Mesendoderm (in vitro differentiated cells): ENCODE measurements around the gene PCDH15.

ENCODE experiments used
- DNase-seq: peaks from one replicate; pipeline ENCODE4 v3.0.0; 2013
- H2AK5ac ChIP-seq: 2 replicates; pipeline ENCODE4 v1.6.1; 2013; ENCODE audit warnings: low read length, inconsistent platforms
- H2BK120ac ChIP-seq: 2 replicates; pipeline ENCODE4 v1.6.1; 2013; ENCODE audit warnings: low read depth, mild to moderate bottlenecking, low read length, moderate library complexity, mixed read lengths
- H2BK15ac ChIP-seq: replicated peaks from 2 replicates; pipeline ENCODE4 v1.6.1; 2013; ENCODE audit warnings: low read depth, mild to moderate bottlenecking, moderate library complexity
- H2BK5ac ChIP-seq: 2 replicates; pipeline ENCODE4 v1.6.1; 2013; ENCODE audit warnings: low read length, inconsistent platforms
- H3K18ac ChIP-seq: 2 replicates; pipeline ENCODE4 v1.6.1; 2013; ENCODE audit warnings: mild to moderate bottlenecking, low read length, mixed read lengths
- H3K23ac ChIP-seq: one replicate; pipeline ENCODE4 v1.6.1; 2013; ENCODE audit warnings: low read length
- H3K27ac ChIP-seq: 2 replicates; pipeline ENCODE4 v1.5.1; 2013; ENCODE audit warnings: low read depth, mild to moderate bottlenecking, inconsistent platforms, low read length, moderate library complexity
- H3K27me3 ChIP-seq: 2 replicates; pipeline ENCODE4 v1.6.1; 2013; ENCODE audit warnings: low read length, control low read depth, mild to moderate bottlenecking, inconsistent platforms; ENCODE audit not compliant: insufficient read depth, poor library complexity
- H3K36me3 ChIP-seq: 2 replicates; pipeline ENCODE4 v1.6.1; 2013; ENCODE audit warnings: low read length, inconsistent platforms; ENCODE audit not compliant: control insufficient read depth, insufficient read depth
- H3K4ac ChIP-seq: one replicate; pipeline ENCODE4 v1.6.1; 2013; ENCODE audit warnings: low read depth, mild to moderate bottlenecking, low read length, moderate library complexity
- H3K4me1 ChIP-seq: 2 replicates; pipeline ENCODE4 v1.6.1; 2013; ENCODE audit warnings: low read depth, low read length, inconsistent platforms; ENCODE audit not compliant: control insufficient read depth
- H3K4me2 ChIP-seq: 2 replicates; pipeline ENCODE4 v1.6.1; 2013; ENCODE audit warnings: low read length
- H3K4me3 ChIP-seq: 2 replicates; pipeline ENCODE4 v1.5.1; 2013; ENCODE audit warnings: mild to moderate bottlenecking, low read length
- H3K56ac ChIP-seq: one replicate; pipeline ENCODE4 v1.6.1; 2013; ENCODE audit warnings: low read length
- H3K79me1 ChIP-seq: 2 replicates; pipeline ENCODE4 v1.6.1; 2013; ENCODE audit warnings: low read length, inconsistent platforms
- H3K79me2 ChIP-seq: 2 replicates; pipeline ENCODE4 v1.6.1; 2013; ENCODE audit warnings: mild to moderate bottlenecking, low read length; ENCODE audit not compliant: control insufficient read depth, insufficient read depth
- H3K9ac ChIP-seq: 2 replicates; pipeline ENCODE4 v1.6.1; 2013; ENCODE audit warnings: low read length, inconsistent platforms
- H4K5ac ChIP-seq: one replicate; pipeline ENCODE4 v1.6.1; 2013; ENCODE audit warnings: low read length
- H4K8ac ChIP-seq: one replicate; pipeline ENCODE4 v1.6.1; 2013; ENCODE audit warnings: low read depth, mild to moderate bottlenecking, control low read depth, low read length, moderate library complexity
- WGBS: extraction: QIAGEN DNeasy Blood & Tissue Kit; methylation state at CpG from one replicate; pipeline ENCODE4 v1.1.7; 2013; ENCODE audit warnings: low lambda C conversion rate, missing lambda C conversion rate; ENCODE audit not compliant: insufficient coverage; ENCODE audit errors: extremely low coverage; 5-methylcytosine and 5-hydroxymethylcytosine counted together

Gene PCDH15

DNA sequence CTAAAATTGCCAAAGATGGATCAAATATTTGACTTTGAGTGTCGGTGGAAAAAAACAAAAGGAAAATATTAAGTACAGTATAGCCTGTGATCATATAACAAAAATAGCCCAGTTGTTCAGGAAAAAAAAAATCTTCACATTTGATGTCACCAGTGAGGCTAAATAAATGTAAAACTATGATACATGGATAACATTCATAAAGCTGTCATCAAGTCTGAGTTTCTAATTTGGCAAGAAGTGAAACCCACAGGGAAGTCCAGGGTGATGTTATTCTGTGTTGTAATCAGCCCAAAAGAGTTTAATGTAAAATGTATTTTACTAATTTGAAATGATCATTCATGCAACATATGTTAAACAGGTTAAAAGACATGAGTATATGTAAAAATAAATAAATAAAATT, 908.0 kb downstream of the PCDH15 start:
- no peak overlapping the region for H2BK15ac ChIP-seq
- no peak overlapping the region for H3K9ac ChIP-seq
- no peak overlapping the region for H3K4me3 ChIP-seq
- H3K36me3 ChIP-seq = no peaks in the 10 kb centered on the region
- no peak overlapping the region for H3K4ac ChIP-seq
- H2AK5ac ChIP-seq = no peak overlapping the region
- H3K79me2 ChIP-seq = no peaks in the 10 kb centered on the region
- no peak overlapping the region for H4K8ac ChIP-seq
- H3K23ac ChIP-seq = no peak overlapping the region
- H3K4me2 ChIP-seq = no peak overlapping the region
- H3K56ac ChIP-seq = no peak overlapping the region
- no peak overlapping the region for H3K27ac ChIP-seq
- H3K27me3 ChIP-seq = no peaks in the 10 kb centered on the region
- H4K5ac ChIP-seq = no peak overlapping the region
- no peak overlapping the region for H2BK120ac ChIP-seq
- no peak for DNase-seq
- H3K4me1 ChIP-seq = no peaks in the 10 kb centered on the region
- no CpG with 5 or more reads among the region's 1 CpG for WGBS
- H2BK5ac ChIP-seq = no peak overlapping the region
- no peaks in the 10 kb centered on the region for H3K79me1 ChIP-seq
- H3K18ac ChIP-seq = no peak overlapping the region

DNA sequence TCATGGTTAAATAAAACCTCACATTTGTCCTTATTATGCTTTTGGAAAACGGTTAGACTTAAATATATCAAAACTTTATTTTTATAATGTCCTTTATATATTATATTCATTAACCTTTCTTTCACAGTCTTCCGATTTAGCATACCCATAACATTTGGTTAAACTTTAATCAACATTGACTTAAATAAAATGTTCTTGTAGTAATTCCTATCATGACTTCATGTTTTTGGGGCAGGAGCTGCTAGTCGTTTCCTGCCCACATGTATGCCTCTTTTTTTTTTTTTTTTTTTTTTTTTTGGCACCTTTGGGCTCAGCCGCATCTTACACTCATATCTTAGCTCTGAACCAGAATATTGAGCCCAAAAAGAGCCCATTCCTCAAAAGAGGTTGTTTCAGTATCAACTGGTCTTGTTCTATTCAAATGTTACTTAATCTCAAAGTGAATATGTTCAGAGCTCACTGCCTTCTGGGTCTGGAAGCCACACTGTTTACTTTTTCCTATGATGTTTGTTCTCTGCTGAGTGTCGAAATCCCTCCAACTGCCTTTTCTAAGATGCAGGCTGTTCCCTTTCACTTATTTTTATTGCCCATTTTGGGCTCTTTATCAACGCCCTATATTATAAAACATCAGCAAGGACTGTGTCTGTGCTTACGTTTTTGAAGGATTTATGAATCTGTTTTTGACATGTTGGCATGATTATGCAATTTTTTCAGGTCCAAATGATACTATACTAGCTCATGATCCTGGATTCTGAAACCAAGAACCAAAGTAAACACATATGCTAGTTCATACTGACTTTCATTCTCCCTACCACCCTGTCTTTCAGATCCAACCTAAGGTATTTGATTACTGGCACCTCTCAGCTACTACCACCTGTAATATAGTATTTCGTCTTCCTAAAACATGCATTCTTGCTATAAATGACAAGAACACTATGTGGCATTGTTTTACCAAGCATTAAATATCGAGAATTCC, 914.4 kb downstream of the PCDH15 start:
- Histone ChIP-seq H3K18ac (no peak overlapping the region), H3K36me3 (no peaks in the 10 kb centered on the region), H2BK120ac (no peak overlapping the region), H2AK5ac (no peak overlapping the region), H3K79me2 (no peaks in the 10 kb centered on the region), H2BK5ac (no peak overlapping the region), H3K4me2 (no peak overlapping the region), H2BK15ac (no peak overlapping the region), H3K23ac (no peak overlapping the region), H3K9ac (no peak overlapping the region), H3K56ac (no peak overlapping the region), H3K4ac (no peak overlapping the region), H3K27ac (no peak overlapping the region), H3K27me3 (no peaks in the 10 kb centered on the region), H4K8ac (no peak overlapping the region), H3K4me3 (no peak overlapping the region), H3K4me1 (no peaks in the 10 kb centered on the region), H3K79me1 (no peaks in the 10 kb centered on the region), H4K5ac (no peak overlapping the region)
- no peak for DNase-seq
- 100% methylated on average over 1 of the region's 9 CpGs for WGBS

DNA sequence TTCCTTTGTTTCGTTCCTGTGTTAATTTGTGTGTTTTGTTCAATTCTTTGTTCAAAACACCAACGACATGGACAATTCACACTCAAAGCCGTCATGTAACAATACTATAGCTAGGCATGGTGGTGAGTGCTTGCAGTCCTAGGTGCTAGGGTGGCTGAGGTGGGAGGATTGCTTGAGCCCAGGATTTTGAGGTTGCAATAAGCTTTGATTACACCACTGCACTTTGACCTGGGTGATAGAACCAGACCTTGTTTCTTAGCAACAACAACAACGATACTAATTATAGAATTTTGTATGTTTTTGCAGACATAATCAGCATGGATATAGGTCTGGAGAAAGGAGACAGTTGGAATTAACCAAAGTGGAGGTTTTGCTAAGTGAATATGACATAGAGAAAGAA, 936.2 kb downstream of the PCDH15 start:
- H3K9ac ChIP-seq = no peak overlapping the region
- H2BK5ac ChIP-seq = no peak overlapping the region
- no peak overlapping the region for H3K18ac ChIP-seq
- H3K36me3 ChIP-seq = no peaks in the 10 kb centered on the region
- DNase-seq = no peak
- no CpG with 5 or more reads among the region's 4 CpGs for WGBS
- H3K27me3 ChIP-seq = no peaks in the 10 kb centered on the region
- H4K8ac ChIP-seq = no peak overlapping the region
- no peak overlapping the region for H2BK120ac ChIP-seq
- H3K56ac ChIP-seq = no peak overlapping the region
- no peak overlapping the region for H4K5ac ChIP-seq
- no peak overlapping the region for H3K23ac ChIP-seq
- H3K79me2 ChIP-seq = no peaks in the 10 kb centered on the region
- H3K27ac ChIP-seq = no peak overlapping the region
- no peaks in the 10 kb centered on the region for H3K79me1 ChIP-seq
- H3K4me1 ChIP-seq = no peaks in the 10 kb centered on the region
- H3K4ac ChIP-seq = peak overlapping the region; percentile 70
- no peak overlapping the region for H2BK15ac ChIP-seq
- no peak overlapping the region for H3K4me2 ChIP-seq
- H3K4me3 ChIP-seq = no peak overlapping the region
- no peak overlapping the region for H2AK5ac ChIP-seq

DNA sequence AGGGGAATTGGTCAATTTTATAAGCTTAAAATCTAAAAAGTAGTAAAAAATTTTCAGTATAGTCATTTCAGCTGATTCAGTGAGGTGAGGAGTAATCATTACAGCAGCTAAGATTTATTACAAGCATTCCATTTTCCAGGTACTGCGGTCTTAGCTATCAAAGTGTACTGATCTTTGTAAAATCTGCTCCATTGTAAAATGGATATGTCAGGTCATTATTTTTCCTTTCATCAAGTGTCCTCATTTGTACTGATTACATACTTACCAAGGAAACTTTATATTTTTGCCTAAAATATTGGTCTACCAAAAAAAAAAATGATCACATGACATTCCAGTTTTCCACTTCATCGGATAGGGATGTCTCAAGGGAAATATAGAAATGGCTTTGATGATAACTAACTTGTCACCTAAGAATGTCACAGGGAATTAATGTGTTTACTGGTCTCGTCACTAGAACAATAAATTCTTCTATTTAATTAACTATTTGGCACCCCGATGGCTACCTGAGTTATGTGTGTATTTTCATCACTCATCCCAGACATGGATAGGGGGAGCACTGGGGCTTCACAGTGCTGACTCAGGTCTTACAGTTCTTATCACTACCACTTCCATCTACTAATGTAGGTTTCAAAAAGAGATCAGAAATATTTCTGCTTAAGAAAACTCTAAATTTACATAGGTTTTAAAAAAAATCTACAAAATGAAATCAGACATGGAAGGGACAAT, 948.4 kb downstream of the PCDH15 start:
- no CpG with 5 or more reads among the region's 4 CpGs for WGBS

DNA sequence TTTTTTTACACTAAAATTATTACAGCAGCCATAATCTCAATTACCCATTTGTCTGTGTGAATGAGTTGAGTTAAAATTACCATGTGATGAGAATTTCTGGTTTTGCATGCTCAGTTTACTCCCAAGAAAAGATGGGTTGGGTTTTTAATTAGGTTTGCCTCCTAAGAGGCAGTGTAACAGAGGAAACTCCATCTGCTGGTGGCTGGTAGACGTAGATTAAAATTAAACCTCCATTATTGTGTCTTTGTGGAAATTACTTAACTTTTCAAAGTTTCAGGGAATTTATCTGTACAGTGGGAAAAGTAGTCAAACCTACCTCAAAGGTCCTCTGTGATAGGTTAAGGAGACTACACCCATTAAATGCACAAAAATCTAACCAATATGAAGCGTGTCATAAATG, 954.2 kb downstream of the PCDH15 start:
- H2BK5ac ChIP-seq = no peak overlapping the region
- H3K9ac ChIP-seq = no peak overlapping the region
- no peak overlapping the region for H4K5ac ChIP-seq
- H3K56ac ChIP-seq = no peak overlapping the region
- H3K36me3 ChIP-seq = no peaks in the 10 kb centered on the region
- H3K4me2 ChIP-seq = no peak overlapping the region
- H3K27me3 ChIP-seq = no peaks in the 10 kb centered on the region
- H4K8ac ChIP-seq = no peak overlapping the region
- no CpG with 5 or more reads among the region's 2 CpGs for WGBS
- no peaks in the 10 kb centered on the region for H3K4me1 ChIP-seq
- H2AK5ac ChIP-seq = no peak overlapping the region
- H2BK120ac ChIP-seq = no peak overlapping the region
- no peak overlapping the region for H2BK15ac ChIP-seq
- peak; percentile 19 for DNase-seq
- no peak overlapping the region for H3K4ac ChIP-seq
- no peak overlapping the region for H3K18ac ChIP-seq
- H3K23ac ChIP-seq = no peak overlapping the region
- no peaks in the 10 kb centered on the region for H3K79me2 ChIP-seq
- no peak overlapping the region for H3K27ac ChIP-seq
- H3K79me1 ChIP-seq = no peaks in the 10 kb centered on the region
- no peak overlapping the region for H3K4me3 ChIP-seq

More for the DNA sequence above, 948.4 kb downstream of the PCDH15 start:
- no peak overlapping the region for H2BK5ac ChIP-seq
- no peaks in the 10 kb centered on the region for H3K79me2 ChIP-seq
- H3K36me3 ChIP-seq = no peaks in the 10 kb centered on the region
- no peak overlapping the region for H3K4ac ChIP-seq
- H2BK120ac ChIP-seq = no peak overlapping the region
- H3K9ac ChIP-seq = no peak overlapping the region
- H3K27me3 ChIP-seq = no peaks in the 10 kb centered on the region
- H2BK15ac ChIP-seq = no peak overlapping the region
- no peaks in the 10 kb centered on the region for H3K79me1 ChIP-seq
- no peak overlapping the region for H3K4me3 ChIP-seq
- no peak overlapping the region for H4K8ac ChIP-seq
- no peak overlapping the region for H3K4me2 ChIP-seq
- no peak overlapping the region for H2AK5ac ChIP-seq
- no peak overlapping the region for H3K56ac ChIP-seq
- no peak for DNase-seq
- no peak overlapping the region for H4K5ac ChIP-seq
- H3K27ac ChIP-seq = no peak overlapping the region
- no peaks in the 10 kb centered on the region for H3K4me1 ChIP-seq
- H3K23ac ChIP-seq = no peak overlapping the region
- no peak overlapping the region for H3K18ac ChIP-seq
